Smooth muscle cell (in vitro differentiated cells): Measurements from ENCODE around the gene KMT2E. TPM values are rescaled to one million over a fixed set of nuclear protein-coding genes. Genes with fewer than 3 reads are reported as not detected.
"Not testable (repeated sequence)": the region's sequence is repeated elsewhere in the genome, so short reads cannot be mapped to it uniquely, and the experiment has no call there.

ENCODE experiments used
- DNase-seq: peaks from one replicate; lab custom pipeline; 2025; ENCODE audit not compliant: unreplicated experiment; lab: John Stamatoyannopoulos, UW
- H2AFZ ChIP-seq: fragments of 200-600 bp; sonication (generic); 2 replicates; pipeline ENCODE4 v1.6.0; 2016; ENCODE audit warnings: antibody characterized with exemption, low read depth, mild to moderate bottlenecking
- H3F3A ChIP-seq: fragments of 200-600 bp; sonication (generic); 2 replicates; pipeline ENCODE4 v1.6.0; 2017; ENCODE audit warnings: antibody characterized with exemption, low read depth
- H3K27ac ChIP-seq: fragments of 200-600 bp; sonication (generic); 2 replicates; pipeline ENCODE4 v1.5.1; 2016; ENCODE audit warnings: low read depth, mild to moderate bottlenecking
- H3K27me3 ChIP-seq: fragments of 200-600 bp; sonication (generic); 2 replicates; pipeline ENCODE4 v1.6.1; 2016; ENCODE audit warnings: low read depth, mild to moderate bottlenecking
- H3K36me3 ChIP-seq: fragments of 200-600 bp; sonication (generic); 2 replicates; pipeline ENCODE4 v1.5.1; 2016; ENCODE audit warnings: low read depth
- H3K4me1 ChIP-seq: fragments of 200-600 bp; sonication (generic); 2 replicates; pipeline ENCODE4 v1.5.1; 2016; ENCODE audit warnings: low read depth
- H3K4me2 ChIP-seq: fragments of 200-600 bp; sonication (generic); 2 replicates; pipeline ENCODE4 v1.6.0; 2016; ENCODE audit warnings: mild to moderate bottlenecking
- H3K4me3 ChIP-seq: fragments of 200-600 bp; sonication (generic); 2 replicates; pipeline ENCODE4 v1.5.1; 2016; ENCODE audit warnings: mild to moderate bottlenecking
- H3K79me2 ChIP-seq: fragments of 200-600 bp; sonication (generic); 2 replicates; pipeline ENCODE4 v1.6.0; 2016; ENCODE audit warnings: low read depth, mild to moderate bottlenecking
- H3K9ac ChIP-seq: fragments of 200-600 bp; sonication (generic); 2 replicates; pipeline ENCODE4 v1.6.0; 2016; ENCODE audit warnings: low read depth
- H3K9me3 ChIP-seq: fragments of 200-600 bp; sonication (generic); replicated peaks from 2 replicates; pipeline ENCODE4 v1.5.1; 2016; ENCODE audit warnings: low read depth
- H4K20me1 ChIP-seq: fragments of 200-600 bp; sonication (generic); 2 replicates; pipeline ENCODE4 v1.6.0; 2016; ENCODE audit warnings: low read depth
- CTCF ChIP-seq: fragments of 200-600 bp; sonication (generic); IDR thresholded peaks from 2 replicates; pipeline ENCODE4 v1.5.1; 2017; ENCODE audit warnings: borderline replicate concordance, mild to moderate bottlenecking, antibody characterized with exemption; ENCODE audit not compliant: insufficient read depth, poor library complexity, severe bottlenecking
- WGBS: methylation state at CpG from one replicate; pipeline ENCODE4 v1.1.7; 2016; ENCODE audit warnings: low lambda C conversion rate; 5-methylcytosine and 5-hydroxymethylcytosine counted together
- polyA plus RNA-seq: library from polyadenylated mRNA; unstranded; fragments of >200 nt; fragmentation: Nextera tagmentation; extraction: Ambion mirVana; gene quantifications from 2 replicates; pipeline ENCODE4 v1.2.1, GENCODE V29; 2016
- total RNA-seq: library from RNA; depleted of rRNA; stranded (reverse); fragments of >200 nt; gene quantifications from 2 replicates; pipeline ENCODE4 v1.2.3, GENCODE V29; 2014

The KMT2E gene
- total and polyA plus RNA-seq, 2 experiments from 2014 or later: 64.4 to 88.1 TPM

DNA sequence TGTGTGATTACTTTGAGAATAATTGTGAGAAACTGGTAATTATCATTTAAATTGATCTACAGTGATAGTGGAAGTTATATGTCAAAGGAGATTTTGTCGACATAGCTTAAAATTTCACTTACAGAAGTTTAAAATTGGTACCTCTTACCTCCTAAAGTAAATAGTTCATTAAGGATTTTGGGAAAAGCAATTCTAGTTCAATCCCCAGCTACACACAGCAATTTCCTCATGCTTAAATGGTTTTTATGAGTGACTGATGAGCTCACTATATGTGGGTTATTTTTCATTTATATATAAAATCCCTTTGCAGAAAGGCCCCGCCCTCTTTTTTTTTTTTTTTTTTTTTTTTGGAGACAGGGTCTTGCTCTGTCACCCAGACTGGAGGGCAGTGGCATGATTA lies 12.7 kb downstream of the KMT2E start:
- 92% methylated on average over 2 of the region's 2 CpGs for WGBS
- Histone ChIP-seq H3K27me3 (no peaks in the 10 kb centered on the region), H3K27ac (no peak overlapping the region), H3K9ac (no peak overlapping the region), H3F3A (peaks cover 19% of the 10 kb centered on the region), H3K79me2 (peaks cover 100% of the 10 kb centered on the region), H4K20me1 (peaks cover 100% of the 10 kb centered on the region), H3K4me2 (no peak overlapping the region), H2AFZ (no peak overlapping the region), H3K9me3 (no peaks in the 10 kb centered on the region), H3K4me1 (peaks cover 30% of the 10 kb centered on the region), H3K36me3 (no peaks in the 10 kb centered on the region), H3K4me3 (no peak overlapping the region)
- no peak for TF ChIP-seq CTCF
- no peak for DNase-seq

GRCh38 chr7:105027176-105027853 lies 13.3 kb downstream of the KMT2E start:
- no peak for DNase-seq
- Histone ChIP-seq H3K27me3 (no peaks in the 10 kb centered on the region), H3F3A (peaks cover 14% of the 10 kb centered on the region), H4K20me1 (peaks cover 100% of the 10 kb centered on the region), H3K36me3 (no peaks in the 10 kb centered on the region), H3K9me3 (no peaks in the 10 kb centered on the region), H3K4me2 (no peak overlapping the region), H3K9ac (no peak overlapping the region), H3K4me1 (peaks cover 25% of the 10 kb centered on the region), H2AFZ (no peak overlapping the region), H3K27ac (no peak overlapping the region), H3K79me2 (peaks cover 100% of the 10 kb centered on the region), H3K4me3 (no peak overlapping the region)
- 80% methylated on average over 2 of the region's 2 CpGs for WGBS
- no peak for TF ChIP-seq CTCF

DNA sequence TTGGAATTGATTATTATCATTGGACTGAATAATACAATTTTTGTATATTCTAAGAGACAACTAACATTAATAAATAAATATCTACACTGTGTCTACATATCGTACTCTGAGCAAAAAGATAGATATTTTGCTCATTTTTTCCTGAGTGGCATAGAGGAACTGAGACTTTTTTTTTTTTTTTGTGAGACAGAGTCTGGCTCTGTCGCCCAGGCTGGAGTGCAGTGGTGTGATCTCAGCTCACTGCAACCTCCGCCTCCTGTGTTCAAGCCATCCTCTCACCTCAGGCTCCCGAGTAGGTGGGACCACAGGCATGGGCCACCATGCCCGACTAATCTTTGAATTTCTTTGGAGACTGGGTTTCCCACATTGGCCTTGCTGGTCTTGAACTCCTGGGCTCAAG lies 14.0 kb downstream of the KMT2E start:
- H3K4me3 ChIP-seq: no peak overlapping the region
- 89% methylated on average over 5 of the region's 5 CpGs for WGBS

GRCh38 chr7:105028941-105029340 lies 14.9 kb downstream of the KMT2E start:
- not testable (repeated sequence) for H2AFZ ChIP-seq, H3F3A ChIP-seq, DNase-seq, H3K36me3 ChIP-seq, H3K9ac ChIP-seq, H3K9me3 ChIP-seq, H3K4me2 ChIP-seq, H3K4me3 ChIP-seq, H3K27me3 ChIP-seq, H3K27ac ChIP-seq
- Histone ChIP-seq H3K79me2 (peaks cover 100% of the 10 kb centered on the region), H3K4me1 (peaks cover 20% of the 10 kb centered on the region), H4K20me1 (peaks cover 100% of the 10 kb centered on the region)
- 93% methylated on average over 8 of the region's 8 CpGs for WGBS

More for the DNA sequence above, 14.0 kb downstream of the KMT2E start:
- no peak for TF ChIP-seq CTCF
- Histone ChIP-seq H3K27me3 (no peaks in the 10 kb centered on the region), H3F3A (peaks cover 8% of the 10 kb centered on the region), H3K27ac (no peak overlapping the region), H3K9ac (no peak overlapping the region), H2AFZ (no peak overlapping the region), H3K9me3 (no peaks in the 10 kb centered on the region), H3K4me1 (peaks cover 25% of the 10 kb centered on the region), H4K20me1 (peaks cover 100% of the 10 kb centered on the region), H3K36me3 (no peaks in the 10 kb centered on the region), H3K4me2 (no peak overlapping the region), H3K79me2 (peaks cover 100% of the 10 kb centered on the region)
- no peak for DNase-seq
